Parathyroid adenoma (tissue), 2 donors: ENCODE data around the gene PLOD3.

Source experiments
- H2AFZ ChIP-seq: fragments of 300-600 bp; sonication (generic); one replicate; pipeline ENCODE4 v1.7.0; 2017; ENCODE audit warnings: antibody characterized with exemption, mild to moderate bottlenecking
- H3K27ac ChIP-seq: fragments of 300-600 bp; sonication (generic); one replicate; pipeline ENCODE4 v1.7.0; 2017
- H3K27me3 ChIP-seq: fragments of 300-600 bp; sonication (generic); one replicate; pipeline ENCODE4 v1.7.0; 2017; ENCODE audit warnings: low read length; ENCODE audit not compliant: control insufficient read depth, insufficient read depth
- H3K36me3 ChIP-seq: fragments of 300-600 bp; sonication (generic); one replicate; pipeline ENCODE4 v1.7.0; 2017; ENCODE audit warnings: low read length; ENCODE audit not compliant: control insufficient read depth, insufficient read depth
- H3K4me1 ChIP-seq: fragments of 300-600 bp; sonication (generic); one replicate; pipeline ENCODE4 v1.7.0; 2017; ENCODE audit warnings: control low read depth
- H3K4me2 ChIP-seq: fragments of 300-600 bp; sonication (generic); one replicate; pipeline ENCODE4 v1.7.0; 2017; ENCODE audit warnings: low read length
- H3K4me3 ChIP-seq: fragments of 300-600 bp; sonication (generic); one replicate; pipeline ENCODE4 v1.7.0; 2017; ENCODE audit warnings: low read depth, low read length
- H3K79me2 ChIP-seq: fragments of 300-600 bp; sonication (generic); one replicate; pipeline ENCODE4 v1.7.0; 2017; ENCODE audit warnings: control low read depth
- H3K9ac ChIP-seq: fragments of 300-600 bp; sonication (generic); one replicate; pipeline ENCODE4 v1.7.0; 2017; ENCODE audit warnings: mild to moderate bottlenecking
- H3K9me3 ChIP-seq: fragments of 300-600 bp; sonication (generic); one replicate; pipeline ENCODE4 v1.7.0; 2017; ENCODE audit warnings: low read length; ENCODE audit not compliant: control insufficient read depth
- TF ChIP-seq, protein P1 (sequence below): fragments of 300-600 bp; sonication (generic); IDR thresholded peaks from one replicate; pipeline ENCODE4 v1.7.0; 2017; ENCODE audit warnings: antibody characterized with exemption, mild to moderate bottlenecking
- donor health status: primary hyperparathyroidism.

PLOD3 gene

GRCh38 chr7:101235050-101235449, 17.7 kb upstream of the PLOD3 start:
- Histone ChIP-seq H3K4me2 (no peak overlapping the region), H3K4me3 (no peak overlapping the region), H3K4me1 (peaks cover 7% of the 10 kb centered on the region), H3K36me3 (no peaks in the 10 kb centered on the region), H3K27me3 (no peaks in the 10 kb centered on the region), H3K79me2 (peaks cover 7% of the 10 kb centered on the region), H2AFZ (no peak overlapping the region), H3K27ac (no peak overlapping the region), H3K9ac (no peak overlapping the region), H3K9me3 (no peaks in the 10 kb centered on the region)
- TF ChIP-seq, protein P1, sequence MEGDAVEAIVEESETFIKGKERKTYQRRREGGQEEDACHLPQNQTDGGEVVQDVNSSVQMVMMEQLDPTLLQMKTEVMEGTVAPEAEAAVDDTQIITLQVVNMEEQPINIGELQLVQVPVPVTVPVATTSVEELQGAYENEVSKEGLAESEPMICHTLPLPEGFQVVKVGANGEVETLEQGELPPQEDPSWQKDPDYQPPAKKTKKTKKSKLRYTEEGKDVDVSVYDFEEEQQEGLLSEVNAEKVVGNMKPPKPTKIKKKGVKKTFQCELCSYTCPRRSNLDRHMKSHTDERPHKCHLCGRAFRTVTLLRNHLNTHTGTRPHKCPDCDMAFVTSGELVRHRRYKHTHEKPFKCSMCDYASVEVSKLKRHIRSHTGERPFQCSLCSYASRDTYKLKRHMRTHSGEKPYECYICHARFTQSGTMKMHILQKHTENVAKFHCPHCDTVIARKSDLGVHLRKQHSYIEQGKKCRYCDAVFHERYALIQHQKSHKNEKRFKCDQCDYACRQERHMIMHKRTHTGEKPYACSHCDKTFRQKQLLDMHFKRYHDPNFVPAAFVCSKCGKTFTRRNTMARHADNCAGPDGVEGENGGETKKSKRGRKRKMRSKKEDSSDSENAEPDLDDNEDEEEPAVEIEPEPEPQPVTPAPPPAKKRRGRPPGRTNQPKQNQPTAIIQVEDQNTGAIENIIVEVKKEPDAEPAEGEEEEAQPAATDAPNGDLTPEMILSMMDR = no peak

DNA sequence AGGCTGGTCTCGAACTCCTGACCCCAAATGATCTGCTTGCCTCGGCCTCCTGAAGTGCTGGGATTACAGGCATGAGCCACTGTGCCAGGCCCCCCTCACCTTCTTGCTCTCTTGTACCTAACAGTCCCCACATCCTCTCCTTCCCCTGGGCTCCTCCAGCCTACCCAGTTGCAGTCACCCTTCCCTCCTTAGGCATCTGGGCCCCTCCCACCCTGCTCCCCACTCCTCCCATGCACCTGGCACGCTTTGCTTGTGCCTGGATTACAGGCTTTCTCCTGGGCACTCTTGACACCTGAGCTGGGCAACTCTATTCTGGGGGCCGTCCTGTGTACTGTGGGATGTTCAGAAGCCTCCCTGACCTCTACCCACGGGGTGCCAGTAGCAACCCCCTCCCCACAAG, 17.3 kb upstream of the PLOD3 start:
- H3K36me3 ChIP-seq = no peaks in the 10 kb centered on the region
- H3K9ac ChIP-seq = no peak overlapping the region

DNA sequence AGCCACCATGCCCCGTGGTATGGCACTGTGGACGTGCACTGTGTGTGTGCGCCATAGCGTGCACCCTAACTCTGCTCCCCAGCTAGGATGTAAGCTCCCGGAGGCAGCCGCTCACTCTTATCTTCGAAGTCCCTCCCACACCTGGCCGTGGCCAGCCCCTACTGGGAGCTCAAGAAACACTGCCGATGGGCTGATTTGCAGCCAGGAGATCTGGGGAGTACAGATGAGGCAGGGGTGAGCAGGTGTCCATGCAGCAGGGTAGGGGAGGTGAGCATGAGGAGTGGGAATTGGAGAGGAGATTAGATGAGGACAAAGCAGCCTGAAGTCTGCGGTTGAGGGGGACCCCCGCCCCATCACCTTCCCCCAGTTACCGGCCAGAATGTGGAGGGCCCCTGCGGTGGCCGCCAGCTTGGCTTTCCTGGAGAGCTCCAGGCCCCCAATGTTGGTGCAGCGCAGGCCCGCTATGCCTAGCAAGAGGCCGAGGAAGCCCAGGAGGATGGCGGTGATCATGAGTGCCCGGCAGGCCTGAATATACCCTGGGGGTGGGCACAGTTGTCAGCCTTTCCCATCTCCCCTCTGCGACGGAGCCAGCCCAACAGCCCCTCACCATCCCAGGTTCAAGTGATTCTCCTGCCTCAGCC, 16.6 kb upstream of the PLOD3 start:
- Histone ChIP-seq H3K4me1 (peaks cover 7% of the 10 kb centered on the region), H3K9ac (no peak overlapping the region), H3K79me2 (no peaks in the 10 kb centered on the region), H3K9me3 (no peaks in the 10 kb centered on the region), H2AFZ (no peak overlapping the region), H3K27ac (no peak overlapping the region), H3K4me3 (no peak overlapping the region), H3K27me3 (no peaks in the 10 kb centered on the region), H3K4me2 (no peak overlapping the region), H3K36me3 (no peaks in the 10 kb centered on the region)
- TF ChIP-seq, protein P1 = no peak

More for the DNA sequence above, 17.3 kb upstream of the PLOD3 start:
- H3K27ac ChIP-seq = no peak overlapping the region
- H3K9me3 ChIP-seq = no peaks in the 10 kb centered on the region
- TF ChIP-seq, protein P1 = no peak
- H3K4me2 ChIP-seq = no peak overlapping the region
- H3K79me2 ChIP-seq = peaks cover 3% of the 10 kb centered on the region
- H3K4me3 ChIP-seq = no peak overlapping the region
- H2AFZ ChIP-seq = no peak overlapping the region
- peaks cover 7% of the 10 kb centered on the region for H3K4me1 ChIP-seq
- H3K27me3 ChIP-seq = no peaks in the 10 kb centered on the region

- Histone ChIP-seq H3K4me3 (peak overlapping the region; percentile 45), H3K27me3 (no peaks in the 10 kb centered on the region), H3K27ac (peak overlapping the region; percentile 78), H3K4me1 (peaks cover 7% of the 10 kb centered on the region), H3K79me2 (no peaks in the 10 kb centered on the region), H2AFZ (peak overlapping the region; percentile 93), H3K9ac (no peak overlapping the region), H3K36me3 (no peaks in the 10 kb centered on the region), H3K4me2 (peak overlapping the region; percentile 82), H3K9me3 (no peaks in the 10 kb centered on the region)
- TF ChIP-seq, protein P1 = no peak
These were observed 14.9 kb upstream of the PLOD3 start for GRCh38 chr7:101232141-101232850.
